B cell (primary cell): Measurements from ENCODE around the gene CHD2. TPM values are rescaled to one million over a fixed set of nuclear protein-coding genes. Genes with fewer than 3 reads are reported as not detected.

Source experiments
- ATAC-seq: fragments of 200-7000 bp; cut with Tn5 transposase; one replicate; pipeline ENCODE4 v1.10.0; 2021; ENCODE audit warnings: low read depth, mild to moderate bottlenecking, moderate number of reproducible peaks, moderate library complexity
- CTCF ChIA-PET: fragments of 350-600 bp; sonication (Branson Sonifier 250); formaldehyde crosslinking; loops from one replicate; lab custom pipeline; 2021; ENCODE audit warnings: antibody characterized with exemption, inconsistent platforms; lab: Charles Lee
- POLR2A ChIA-PET: fragments of 350-600 bp; sonication (Branson Sonifier 250); formaldehyde crosslinking; loops from one replicate; lab custom pipeline; 2021; ENCODE audit warnings: antibody characterized with exemption; lab: Charles Lee
- DNase-seq: peaks from one replicate; pipeline ENCODE4 v3.0.0; 2013
- H2AFZ ChIP-seq: 2 replicates; pipeline ENCODE4 v1.6.1; 2012; ENCODE audit warnings: mild to moderate bottlenecking, low read depth, low read length; ENCODE audit not compliant: insufficient read depth, poor library complexity, severe bottlenecking
- H3K27ac ChIP-seq, 2 donors: 1 replicate in 1 of 2; 2 replicates in 1 of 2; pipeline ENCODE4 v1.5.1; 2012 to 2013; ENCODE audit warnings: low read length in 2 of 2, mild to moderate bottlenecking in 2 of 2, moderate library complexity in 1 of 2
- H3K27me3 ChIP-seq, 4 experiments: fragments of 200-600 bp in 1 of 4; sonication (generic) in 1 of 4; replicated peaks in 1 of 4; 1 replicate in 2 of 4; 2 replicates in 2 of 4; pipeline versions ENCODE4 v1.6.1 to v1.7.0; 2013 to 2016; ENCODE audit warnings: low read length in 3 of 4, mild to moderate bottlenecking in 2 of 4, mixed read lengths in 1 of 4, moderate library complexity in 1 of 4; ENCODE audit not compliant: insufficient read depth in 4 of 4, control insufficient read depth in 3 of 4; ENCODE audit errors: control extremely low read depth in 1 of 4
- H3K36me3 ChIP-seq, 2 experiments: replicated peaks in 1 of 2; 1 replicate in 1 of 2; 2 replicates in 1 of 2; pipeline versions ENCODE4 v1.6.1 to v1.7.1; 2013; ENCODE audit warnings: low read length in 1 of 2; ENCODE audit not compliant: insufficient read depth in 2 of 2, control insufficient read depth in 1 of 2; ENCODE audit errors: control extremely low read depth in 1 of 2, extremely low read depth in 1 of 2
- H3K4me1 ChIP-seq, 2 donors: fragments of 200-600 bp in 1 of 2; sonication (generic) in 1 of 2; 1 replicate in 1 of 2; 2 replicates in 1 of 2; pipeline versions ENCODE4 v1.5.1 to v1.6.1; 2013 to 2017; ENCODE audit warnings: low read length in 2 of 2; ENCODE audit not compliant: control insufficient read depth in 2 of 2, insufficient read depth in 2 of 2
- H3K4me2 ChIP-seq: replicated peaks from 2 replicates; pipeline ENCODE3; 2012; ENCODE audit warnings: mild to moderate bottlenecking, low read depth, low read length; ENCODE audit not compliant: poor library complexity, severe bottlenecking
- H3K4me3 ChIP-seq, 5 experiments: fragments of 200-600 bp in 1 of 5; sonication (generic) in 1 of 5; 1 replicate in 3 of 5; 2 replicates in 2 of 5; pipeline versions ENCODE4 v1.5.1 to v1.7.0; 2011 to 2016; ENCODE audit warnings: low read length in 4 of 5, mild to moderate bottlenecking in 4 of 5, low read depth in 2 of 5, control low read depth in 1 of 5, moderate library complexity in 1 of 5; ENCODE audit not compliant: insufficient read depth in 1 of 5; ENCODE audit errors: control extremely low read depth in 1 of 5, extremely low read depth in 1 of 5
- H3K79me2 ChIP-seq: fragments of 200-600 bp; sonication (generic); one replicate; pipeline ENCODE4 v1.6.0; 2016; ENCODE audit warnings: low read length; ENCODE audit not compliant: control insufficient read depth, insufficient read depth
- H3K9ac ChIP-seq: fragments of 200-600 bp; sonication (generic); 2 replicates; pipeline ENCODE4 v1.6.1; 2017; ENCODE audit warnings: mild to moderate bottlenecking, low read length, moderate library complexity
- H3K9me3 ChIP-seq, 3 donors: one replicate each; pipeline versions ENCODE4 v1.6.1 to v1.7.1; 2013; ENCODE audit warnings: low read length in 2 of 3; ENCODE audit not compliant: control insufficient read depth in 2 of 3, insufficient read depth in 1 of 3; ENCODE audit errors: control extremely low read depth in 1 of 3
- H4K20me1 ChIP-seq: 2 replicates; pipeline ENCODE4 v1.6.0; 2012; ENCODE audit warnings: mild to moderate bottlenecking, low read length; ENCODE audit not compliant: insufficient read depth, control insufficient read depth, poor library complexity, severe bottlenecking
- H3K27ac Mint-ChIP-seq: one replicate; pipeline ENCODE4 v1.8.0; 2021; ENCODE audit warnings: mixed read lengths
- H3K27me3 Mint-ChIP-seq: one replicate; pipeline ENCODE4 v1.8.0; 2021; ENCODE audit warnings: mixed read lengths
- H3K4me1 Mint-ChIP-seq: one replicate; pipeline ENCODE4 v1.8.0; 2021; ENCODE audit warnings: mixed read lengths
- H3K4me3 Mint-ChIP-seq: one replicate; pipeline ENCODE4 v1.8.0; 2021; ENCODE audit warnings: mixed read lengths
- H3K9me3 Mint-ChIP-seq: one replicate; pipeline ENCODE4 v1.8.0; 2022; ENCODE audit warnings: mixed read lengths; ENCODE audit not compliant: insufficient read depth
- CTCF ChIP-seq: fragments of 200-600 bp; IDR thresholded peaks from one replicate; pipeline ENCODE4 v1.8.0; 2022; ENCODE audit warnings: antibody characterized with exemption, mild to moderate bottlenecking
- EZH2 ChIP-seq: IDR thresholded peaks from 2 replicates; pipeline ENCODE4 v1.6.1; 2012; ENCODE audit warnings: borderline replicate concordance, low read depth, mild to moderate bottlenecking, moderate library complexity, low read length; ENCODE audit not compliant: insufficient read depth, poor library complexity, severe bottlenecking
- WGBS: methylation state at CpG from one replicate; pipeline ENCODE4 v1.1.5; 2013; ENCODE audit warnings: missing lambda C conversion rate; ENCODE audit not compliant: insufficient coverage; 5-methylcytosine and 5-hydroxymethylcytosine counted together
- intact Hi-C: fragments of 100-400 bp; cut with micrococcal nuclease; formaldehyde crosslinking; loops from one replicate; pipeline ENCODE4 v1.10.0; 2022
- polyA plus RNA-seq: library from polyadenylated mRNA; depleted of rRNA; stranded (reverse); fragments of >200 nt; gene quantifications from 2 replicates; pipeline ENCODE4 v1.2.3, GENCODE V29; 2012
- total RNA-seq, 2 donors: library from RNA; stranded (reverse); fragments of 120-200 nt in 1 of 2; gene quantifications; 1 replicate in 1 of 2; 2 replicates in 1 of 2; pipeline versions ENCODE4 v1.2.3 to v1.2.4, GENCODE V29; 2013 to 2022

CHD2 gene
- total and polyA plus RNA-seq, 2 donors (not counting 1 experiment from before 2014, with no cell fraction given), result 86.9 to 353 TPM

- H3K4me3 ChIP-seq, result no peak overlapping the region
- H3K36me3 ChIP-seq, result no peaks in the 10 kb centered on the region
- no peaks in the 10 kb centered on the region for H3K79me2 ChIP-seq
- H3K9ac ChIP-seq, result no peak overlapping the region
- intact Hi-C loops, result loop anchor here (10.0 kb wide), 1 partner anchor 1089 kb away; no protein-coding TSS in a partner anchor
- H3K9me3 ChIP-seq, result no peaks in the 10 kb centered on the region
- TF ChIP-seq CTCF (no peak), EZH2 (no peak)
- no peak overlapping the region for H3K27ac ChIP-seq
- H3K4me1 Mint-ChIP-seq, result peaks cover 20% of the 10 kb centered on the region
- ATAC-seq (no peak), DNase-seq (no peak)
- peaks cover 0 to 5% (median 0%) of the 10 kb centered on the region in 4 experiments for H3K27me3 ChIP-seq
- no peaks in the 10 kb centered on the region for H3K9me3 Mint-ChIP-seq
- 61% methylated on average over 17 of the region's 18 CpGs for WGBS
- H3K4me1 ChIP-seq, result peaks cover 0 to 17% of the 10 kb centered on the region in 2 donors
- peaks cover 4% of the 10 kb centered on the region for H3K27me3 Mint-ChIP-seq
- no peak overlapping the region for H3K4me3 Mint-ChIP-seq
- H3K27ac Mint-ChIP-seq, result no peak overlapping the region
- CTCF ChIA-PET, result interaction anchor here (0.9 to 9.3 kb wide), 4 partner anchors 9 to 238 kb away, joined by 3 to 64 read pairs (median 4); no protein-coding TSS in a partner anchor
- no peaks in the 10 kb centered on the region for H4K20me1 ChIP-seq
- peak overlapping the region; percentile 35 for H2AFZ ChIP-seq
- H3K4me2 ChIP-seq, result peak overlapping the region; percentile 40
- POLR2A ChIA-PET, result no interaction called here
These were observed 135.2 kb downstream of the CHD2 start for GRCh38 chr15:93035092-93035915.
